Measurements from ENCODE around the gene NEURL3.
"Not testable (repeated sequence)": the region's sequence is repeated elsewhere in the genome, so short reads cannot be mapped to it uniquely, and the experiment has no call there.

Gene NEURL3

DNA sequence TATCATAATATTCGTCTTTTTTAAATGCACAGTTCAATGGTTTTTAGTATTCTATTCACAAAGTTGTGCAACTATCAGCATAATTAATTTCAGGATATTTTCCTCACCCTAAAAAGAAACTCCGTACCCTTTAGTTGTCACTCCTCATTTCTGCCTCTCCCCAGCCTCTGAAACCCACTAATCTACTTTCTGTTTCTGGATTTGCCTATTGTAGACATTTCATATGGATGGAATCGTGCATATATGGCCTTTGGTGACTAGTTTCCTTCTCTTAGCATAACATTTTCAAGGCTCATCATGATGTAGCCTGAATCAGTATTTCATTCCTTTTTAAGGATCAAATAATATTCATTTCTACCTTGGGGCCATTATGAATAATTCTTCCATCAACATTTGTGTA is 18.5 kb downstream of the NEURL3 start:
- no peak for DNase-seq (ENCODE audit: low read depth in 2 of 2, low spot score in 1 of 2)

DNA sequence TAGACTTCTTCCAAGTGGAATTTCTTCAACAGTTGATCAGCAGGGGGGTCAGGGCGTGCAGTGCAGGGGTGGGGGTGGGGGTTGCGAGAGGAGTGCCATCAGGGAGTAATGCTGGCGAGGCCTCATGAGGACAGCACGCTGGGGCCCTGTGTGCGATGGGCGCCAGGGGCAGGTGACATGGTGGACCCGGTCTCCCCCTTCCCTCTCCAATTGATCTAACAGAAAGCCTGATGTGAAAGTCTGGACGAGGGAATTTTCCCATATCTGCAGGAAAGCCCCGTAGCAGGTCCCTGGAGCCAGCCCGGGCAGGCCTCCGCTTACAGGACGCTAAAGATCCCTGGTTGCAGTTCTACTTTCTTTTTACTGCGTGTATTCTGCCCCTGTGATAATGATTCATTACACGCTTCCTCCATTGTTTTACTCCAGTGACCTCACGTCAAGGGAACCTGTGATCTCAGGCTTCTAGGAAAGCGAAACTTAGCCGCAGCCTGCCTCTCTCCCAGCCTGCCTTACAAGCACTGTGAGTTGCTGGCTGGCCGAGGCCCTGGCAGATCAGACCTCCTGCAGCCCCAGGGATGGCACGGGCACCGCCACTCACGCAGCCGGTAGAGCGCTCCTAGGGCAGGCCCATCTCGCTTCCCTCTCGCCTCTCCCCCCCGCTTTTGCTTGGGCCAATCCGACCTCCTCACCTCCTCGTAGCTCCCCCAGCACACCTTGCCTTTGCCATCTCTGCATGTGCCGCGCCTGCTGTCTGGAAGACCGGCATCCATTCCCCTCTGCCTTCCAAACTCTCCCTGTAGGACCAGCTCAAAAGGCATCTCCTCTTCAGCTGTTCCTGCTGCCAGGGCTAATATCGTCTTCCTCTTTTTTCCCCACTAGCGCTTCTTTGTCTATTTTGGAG is 19.2 kb downstream of the NEURL3 start:
- peak; percentile 47 to 63 for DNase-seq (ENCODE audit: low read depth in 2 of 2, low spot score in 1 of 2)

DNA sequence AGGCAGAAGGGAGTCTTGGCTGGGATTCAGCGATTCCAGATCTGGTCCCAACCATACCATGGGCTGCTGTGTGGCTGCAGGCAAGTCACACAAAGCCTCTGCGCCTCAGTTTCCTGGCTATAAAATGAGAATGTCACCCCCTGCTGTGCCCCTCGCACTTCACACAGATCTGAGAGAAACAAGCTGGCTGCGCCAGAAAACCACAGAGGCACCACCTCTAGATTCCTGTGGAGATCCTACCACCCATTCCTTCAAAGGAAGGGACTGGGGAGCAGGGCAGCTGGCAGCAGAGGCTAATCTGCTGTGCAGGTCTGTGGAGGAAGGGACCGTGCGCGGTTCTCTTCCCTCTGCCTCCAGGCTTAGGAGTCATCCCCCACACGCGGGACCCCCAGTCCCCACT is 19.8 kb downstream of the NEURL3 start:
- DNase-seq (ENCODE audit: low read depth in 2 of 2, low spot score in 1 of 2), result no peak

DNA sequence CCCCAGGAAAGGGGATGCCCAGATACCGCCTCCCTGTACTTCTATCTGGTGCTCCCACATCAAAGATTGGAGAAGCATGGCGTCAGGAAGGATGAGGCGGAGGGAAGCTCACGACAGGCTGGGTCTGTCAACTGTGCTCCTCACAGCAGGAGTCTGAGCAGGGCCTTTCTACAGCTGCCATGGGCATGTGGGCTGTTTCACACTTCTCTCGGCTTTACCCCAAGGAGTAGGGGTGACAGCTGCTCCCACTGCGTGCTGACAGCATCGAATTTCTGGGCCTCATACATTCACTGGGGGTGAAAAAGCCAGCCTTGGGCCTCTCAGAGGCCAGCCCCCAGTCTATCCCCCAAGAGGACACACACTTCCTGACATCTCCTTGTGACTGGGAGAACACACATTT is 21.1 kb downstream of the NEURL3 start:
- DNase-seq (ENCODE audit: low read depth in 2 of 2, low spot score in 1 of 2), result no peak

DNA sequence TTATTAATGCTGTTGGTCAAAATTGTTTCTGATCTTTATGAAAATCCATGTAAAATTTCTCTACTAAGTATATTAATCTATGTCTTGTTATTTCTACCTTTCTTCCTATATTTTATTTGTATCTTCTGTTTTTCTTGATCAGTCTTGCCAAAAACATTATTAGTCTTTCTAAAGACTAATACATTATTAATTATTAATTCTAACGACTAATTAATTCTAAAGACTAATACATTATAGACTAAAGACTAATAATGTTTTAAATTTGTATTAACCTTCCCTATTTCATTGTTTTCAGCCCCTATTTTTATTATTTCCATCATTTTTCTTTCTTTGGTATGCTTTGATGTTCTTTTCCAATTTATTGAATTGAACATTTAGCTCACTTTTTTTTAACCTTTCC is 27.7 kb downstream of the NEURL3 start:
- no peak for DNase-seq (ENCODE audit: low read depth in 2 of 2, low spot score in 1 of 2)

DNA sequence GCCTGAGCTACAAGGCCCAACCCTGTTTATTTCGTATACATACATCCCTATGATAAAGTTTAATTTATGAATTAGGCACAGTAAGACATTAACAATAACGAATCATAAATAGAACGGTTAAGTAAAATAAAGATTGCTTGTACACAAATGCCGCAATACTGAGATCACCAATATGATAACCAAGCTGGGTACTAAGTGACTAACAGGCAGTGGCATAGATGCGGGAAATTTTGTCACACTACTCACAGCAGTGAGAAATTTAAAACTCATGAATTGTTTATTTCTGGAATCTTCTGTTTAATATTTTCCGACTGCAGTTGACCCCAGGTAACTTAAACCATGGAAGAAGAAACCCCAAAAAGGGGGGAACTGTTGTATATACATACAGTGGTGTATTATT is 33.4 kb downstream of the NEURL3 start:
- no peak for DNase-seq (ENCODE audit: low read depth in 2 of 2, low spot score in 1 of 2)

DNA sequence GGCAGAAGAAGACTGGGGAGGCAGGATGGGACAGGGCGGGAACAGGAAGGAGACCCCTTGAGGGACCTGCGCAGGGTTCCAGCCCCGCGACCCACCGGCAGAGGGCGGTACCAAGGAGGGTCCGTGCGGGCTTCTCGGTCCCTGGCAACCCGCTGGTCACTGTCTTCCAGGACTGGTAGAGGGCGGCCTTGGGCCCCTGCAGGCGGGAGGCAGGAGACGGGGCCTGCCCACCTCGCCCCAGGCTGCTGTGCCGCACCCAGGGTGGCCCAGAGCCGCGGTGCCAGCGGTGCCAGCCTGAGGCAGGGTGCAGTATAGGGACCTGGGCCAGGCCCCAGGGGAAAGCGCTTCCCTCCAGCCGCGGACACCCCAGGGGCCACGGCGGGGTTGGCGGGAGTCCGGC is 34.5 kb downstream of the NEURL3 start:
- peak; percentile 14 to 24 for DNase-seq (ENCODE audit: low read depth in 2 of 2, low spot score in 1 of 2)

DNA sequence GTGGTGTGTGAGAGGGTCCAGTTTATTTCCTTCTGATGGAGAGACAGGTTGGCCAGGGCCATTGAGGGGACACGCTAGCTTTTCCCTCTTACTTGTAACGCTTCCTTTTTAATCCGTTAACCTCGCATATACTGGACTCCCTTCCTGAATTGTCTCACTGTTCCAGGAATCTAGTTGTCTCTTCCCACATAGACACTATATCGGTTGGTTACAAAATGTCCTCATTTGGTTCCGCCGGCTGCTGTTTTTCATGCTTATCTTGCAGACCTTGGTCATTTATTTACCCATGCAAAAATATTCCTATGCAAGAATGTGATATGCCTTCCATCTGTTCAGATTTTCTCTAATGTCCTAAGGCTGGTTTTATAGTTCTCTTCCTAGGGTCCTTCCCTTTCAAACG is 35.0 kb downstream of the NEURL3 start:
- no peak for DNase-seq (ENCODE audit: low read depth in 2 of 2, low spot score in 1 of 2)

DNA sequence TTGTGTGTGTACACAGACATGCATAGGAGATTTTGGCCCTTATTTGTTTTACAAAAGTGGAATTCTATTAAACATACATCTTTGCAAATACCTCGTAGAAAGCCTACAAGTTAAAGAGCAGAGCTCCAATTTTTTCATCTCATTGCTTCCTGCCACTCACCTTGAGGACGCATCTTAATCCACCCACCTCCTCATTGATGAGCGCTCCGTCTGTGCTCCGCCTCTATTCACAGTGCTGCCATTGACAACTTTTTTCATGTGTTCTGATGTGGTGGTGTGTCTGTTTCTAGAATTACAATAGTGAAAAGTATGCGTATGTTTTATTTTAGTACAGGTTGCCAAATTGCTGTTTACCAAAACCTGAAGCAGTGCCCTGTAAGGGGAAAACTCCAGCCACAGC is 36.3 kb downstream of the NEURL3 start:
- no peak for DNase-seq (ENCODE audit: low read depth in 2 of 2, low spot score in 1 of 2)

DNA sequence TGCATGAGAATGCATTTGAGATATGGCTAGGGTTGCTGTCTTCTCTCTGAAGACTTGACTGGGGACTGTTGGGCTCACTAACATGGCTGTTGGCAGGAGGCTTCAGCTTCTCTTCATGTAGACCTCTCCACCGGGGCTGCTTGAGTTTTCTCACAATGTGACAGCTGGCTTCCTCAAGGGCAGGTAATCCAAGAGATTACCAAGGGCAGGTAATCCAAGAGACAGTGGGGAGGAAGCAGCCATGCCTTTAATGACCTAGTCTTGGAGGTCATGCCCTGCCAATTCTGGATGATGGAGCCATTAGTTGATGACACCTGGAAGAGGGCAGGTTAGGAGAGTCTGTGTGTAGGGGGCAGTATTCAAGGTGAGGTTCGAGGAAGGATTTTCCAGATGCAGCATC is 40.5 kb downstream of the NEURL3 start:
- DNase-seq (ENCODE audit: low read depth in 2 of 2, low spot score in 1 of 2), result no peak

DNA sequence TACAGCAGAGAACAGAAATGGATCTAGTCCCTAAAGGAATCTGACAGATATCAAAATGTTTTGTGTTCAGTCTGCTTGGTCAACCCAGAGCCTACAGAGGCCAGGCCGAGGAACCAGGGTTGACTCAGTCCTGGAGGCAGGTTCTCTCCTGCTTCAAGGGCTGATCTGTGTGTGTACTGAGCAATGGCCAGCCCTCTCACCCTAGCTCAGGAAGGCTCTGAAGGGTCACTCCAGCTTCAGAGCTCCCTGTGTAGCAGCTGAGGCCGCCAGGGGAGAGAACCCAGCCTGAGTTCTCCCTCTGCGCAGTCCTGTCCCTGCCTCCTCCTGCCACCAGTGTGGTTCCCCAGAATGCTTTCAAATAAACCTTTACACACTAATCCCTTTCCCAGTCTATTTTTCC is 41.1 kb downstream of the NEURL3 start:
- DNase-seq (ENCODE audit: low read depth in 2 of 2, low spot score in 1 of 2), result no peak

DNA sequence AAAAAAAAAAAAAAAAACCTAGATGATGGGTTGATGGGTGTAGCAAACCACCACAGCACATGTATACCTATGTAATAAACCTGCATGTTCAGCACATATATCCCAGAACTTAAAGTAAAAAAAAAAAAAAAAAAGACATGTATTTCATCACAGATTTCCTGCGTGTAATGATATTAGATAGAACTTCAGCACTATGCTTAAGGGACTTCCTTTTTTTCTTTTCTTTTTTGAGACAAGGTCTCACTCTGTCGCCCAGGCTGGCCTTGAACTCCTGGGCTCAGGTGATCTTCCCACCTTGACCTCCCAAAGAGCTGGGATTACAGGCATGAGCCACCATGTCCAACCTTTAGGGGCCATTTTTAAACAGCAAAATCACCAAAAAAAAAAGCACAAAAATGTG is 42.0 kb downstream of the NEURL3 start:
- DNase-seq (ENCODE audit: low read depth in 2 of 2, low spot score in 1 of 2), result no peak

DNA sequence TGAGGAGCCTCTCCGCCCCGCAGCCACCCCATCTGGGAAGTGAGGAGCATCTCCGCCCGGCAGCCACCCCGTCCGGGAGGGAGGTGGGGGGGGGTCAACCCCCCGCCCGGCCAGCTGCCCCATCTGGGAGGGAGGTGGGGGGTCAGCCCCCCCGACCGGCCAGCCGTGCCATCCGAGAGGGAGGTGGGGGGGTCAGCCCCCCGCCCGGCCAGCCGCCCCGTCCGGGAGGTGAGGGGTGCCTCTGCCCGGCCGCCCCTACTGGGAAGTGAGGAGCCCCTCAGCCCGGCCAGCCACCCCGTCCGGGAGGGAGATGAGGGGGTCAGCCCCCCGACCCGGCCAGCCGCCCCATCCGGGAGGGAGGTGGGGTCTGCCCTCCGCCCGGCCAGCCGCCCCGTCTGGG is 43.5 kb downstream of the NEURL3 start:
- DNase-seq (ENCODE audit: low read depth in 2 of 2, low spot score in 1 of 2), result not testable (repeated sequence)

DNA sequence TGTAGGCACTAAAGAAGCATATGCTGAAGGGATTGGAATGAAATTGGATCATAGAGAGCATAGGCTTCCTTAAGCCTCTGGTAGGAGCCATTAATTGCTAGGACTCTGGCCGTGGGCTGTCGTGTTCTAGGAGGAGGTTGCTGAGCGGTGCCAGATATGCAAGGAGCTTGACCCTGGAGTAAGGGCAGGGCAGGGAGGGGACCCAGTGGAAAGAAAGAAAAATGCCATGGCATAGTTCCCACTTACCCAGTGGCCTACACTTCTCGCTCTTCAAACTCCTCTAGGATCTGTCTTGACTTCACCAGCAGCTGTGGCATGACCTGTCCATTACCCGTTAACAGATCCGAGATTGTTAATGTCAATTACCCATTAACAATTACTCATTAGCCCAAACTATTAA is 53.1 kb downstream of the NEURL3 start:
- DNase-seq (ENCODE audit: low read depth in 2 of 2, low spot score in 1 of 2), result no peak

DNA sequence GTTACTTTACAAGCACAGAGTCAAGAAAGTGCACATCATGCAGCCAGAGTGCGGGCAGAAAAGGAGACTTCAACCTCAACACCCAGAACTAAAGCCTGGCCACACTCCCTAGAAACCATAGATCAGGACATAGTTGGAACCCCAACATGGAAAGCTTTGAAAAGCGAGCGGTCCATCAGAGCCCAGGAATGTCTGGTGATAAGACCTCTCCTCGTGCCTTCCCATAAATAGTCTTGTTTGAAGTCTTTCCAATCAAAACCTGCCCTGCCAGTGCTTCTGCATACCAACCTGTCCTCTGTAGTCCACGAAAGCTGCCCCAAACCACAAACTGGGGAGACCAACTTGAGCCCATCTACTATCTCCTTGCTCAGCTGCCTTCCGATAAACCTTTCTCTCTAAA is 55.5 kb downstream of the NEURL3 start:
- DNase-seq (ENCODE audit: low read depth in 2 of 2, low spot score in 1 of 2), result no peak

DNA sequence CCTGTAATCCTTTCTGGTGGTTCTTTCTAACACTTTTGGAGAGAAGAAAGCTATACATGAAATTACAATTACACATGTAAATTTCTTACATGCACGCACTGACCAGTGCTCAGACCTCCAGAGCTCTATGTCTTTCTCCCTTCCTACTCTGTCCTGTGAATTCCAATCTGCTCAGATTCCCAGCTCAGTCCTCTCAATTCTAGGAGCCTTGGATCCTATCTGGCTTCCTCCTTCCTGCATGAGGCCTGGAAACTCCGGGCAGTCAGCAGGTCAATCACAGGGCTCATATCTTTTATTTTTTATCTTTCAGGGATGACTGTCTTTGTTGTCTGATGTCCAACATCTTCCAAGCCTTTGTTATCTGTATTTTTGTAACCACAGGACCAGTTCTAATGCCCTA is 56.0 kb downstream of the NEURL3 start:
- DNase-seq (ENCODE audit: low read depth in 2 of 2, low spot score in 1 of 2), result no peak

DNA sequence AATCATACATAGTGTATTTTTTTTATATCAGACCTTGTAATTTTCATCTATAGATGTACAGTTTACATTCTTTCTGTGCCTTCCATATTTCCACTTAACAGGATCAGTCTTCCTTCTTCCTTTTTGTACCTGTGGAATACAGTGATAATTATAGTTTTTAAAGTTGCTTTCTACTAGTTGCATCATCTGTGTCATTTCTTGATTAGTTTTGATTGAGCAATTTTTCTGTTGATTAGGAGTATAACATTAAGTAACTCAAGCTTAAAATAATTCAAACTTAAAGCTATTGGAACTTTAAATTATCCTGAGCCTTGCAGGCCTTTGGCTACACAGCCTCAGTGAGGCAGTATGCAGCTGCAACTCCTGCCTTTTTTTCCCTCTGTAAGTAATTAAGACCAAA is 57.4 kb downstream of the NEURL3 start:
- no peak for DNase-seq (ENCODE audit: low read depth in 2 of 2, low spot score in 1 of 2)
